ENCODE data around the gene LYST.
"Not testable (repeated sequence)": the region's sequence is repeated elsewhere in the genome, so short reads cannot be mapped to it uniquely, and the experiment has no call there.

LYST gene

DNA sequence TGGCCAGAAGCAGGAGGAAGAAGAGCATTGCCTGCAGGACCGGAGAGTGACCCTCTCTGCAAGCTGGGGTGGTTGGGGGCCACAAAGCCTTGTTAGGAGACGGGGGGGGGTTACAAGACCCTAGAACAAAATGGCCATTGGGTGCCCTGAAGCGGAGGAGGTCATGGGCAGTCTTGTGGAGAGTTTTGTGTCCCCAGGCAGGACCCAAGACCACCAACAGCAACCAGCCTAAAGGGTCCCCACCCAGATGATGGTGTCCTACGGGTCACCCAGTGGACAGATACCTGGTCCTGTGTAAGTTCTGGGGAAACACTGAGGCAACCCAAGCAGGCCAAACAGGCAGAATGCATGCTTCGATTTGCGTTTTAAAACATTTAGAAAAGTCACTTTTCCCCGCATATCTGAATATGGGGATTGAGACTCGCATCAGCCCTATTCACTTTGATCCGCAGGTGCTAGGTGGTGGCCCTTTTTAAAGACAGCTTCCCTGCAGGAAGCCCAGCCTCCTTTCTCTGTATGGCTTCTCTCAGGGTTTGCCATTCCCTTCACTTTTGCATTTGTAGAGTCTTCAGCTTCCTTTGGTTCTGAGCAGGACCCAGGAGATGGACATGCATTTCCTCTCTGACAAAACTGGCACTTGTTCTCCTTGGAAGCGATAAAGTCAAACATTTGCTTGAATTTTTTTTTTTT lies 238.2 kb downstream of the LYST start:
- DNase-seq: no peak

DNA sequence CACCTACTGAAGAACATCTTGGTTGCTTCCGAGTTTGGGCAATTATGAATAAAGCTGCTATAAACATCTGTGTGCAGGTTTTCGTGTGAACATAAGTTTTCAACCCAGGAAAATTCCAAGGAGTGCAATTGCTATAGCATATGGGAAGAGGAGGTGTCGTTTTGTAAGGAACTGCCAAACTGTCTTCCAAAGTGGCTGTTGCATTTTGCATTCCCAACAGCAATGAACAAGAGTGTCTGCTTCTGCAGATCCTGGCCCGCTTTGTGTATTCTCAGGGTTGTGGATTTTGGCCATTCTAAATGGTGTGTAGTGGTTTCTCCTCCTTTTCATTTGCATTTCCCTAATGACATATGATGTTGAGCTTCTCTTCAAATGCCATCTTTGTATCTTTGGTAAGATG lies 240.9 kb downstream of the LYST start:
- no peak for DNase-seq

DNA sequence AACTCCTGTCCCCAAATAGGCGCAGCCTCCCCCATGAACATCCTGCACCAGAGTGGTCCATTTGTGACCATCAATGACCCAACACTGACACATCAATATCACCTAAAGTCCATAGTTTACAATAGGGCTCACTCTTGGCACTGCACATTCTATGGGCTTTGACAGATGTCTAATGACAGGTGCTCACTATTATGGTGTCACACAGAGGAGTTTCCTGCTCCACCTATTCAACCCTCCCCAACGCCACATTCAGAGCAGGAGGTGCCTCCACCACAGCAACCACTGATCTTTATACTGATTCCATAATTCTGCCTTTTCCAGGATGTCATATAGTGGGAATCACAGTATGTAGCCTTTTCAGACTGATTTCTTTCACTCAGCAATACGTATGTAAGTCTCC lies 241.4 kb downstream of the LYST start:
- DNase-seq: no peak

- no peak for DNase-seq
These were observed 241.9 kb downstream of the LYST start for GRCh38 chr1:235624721-235625333.

DNA sequence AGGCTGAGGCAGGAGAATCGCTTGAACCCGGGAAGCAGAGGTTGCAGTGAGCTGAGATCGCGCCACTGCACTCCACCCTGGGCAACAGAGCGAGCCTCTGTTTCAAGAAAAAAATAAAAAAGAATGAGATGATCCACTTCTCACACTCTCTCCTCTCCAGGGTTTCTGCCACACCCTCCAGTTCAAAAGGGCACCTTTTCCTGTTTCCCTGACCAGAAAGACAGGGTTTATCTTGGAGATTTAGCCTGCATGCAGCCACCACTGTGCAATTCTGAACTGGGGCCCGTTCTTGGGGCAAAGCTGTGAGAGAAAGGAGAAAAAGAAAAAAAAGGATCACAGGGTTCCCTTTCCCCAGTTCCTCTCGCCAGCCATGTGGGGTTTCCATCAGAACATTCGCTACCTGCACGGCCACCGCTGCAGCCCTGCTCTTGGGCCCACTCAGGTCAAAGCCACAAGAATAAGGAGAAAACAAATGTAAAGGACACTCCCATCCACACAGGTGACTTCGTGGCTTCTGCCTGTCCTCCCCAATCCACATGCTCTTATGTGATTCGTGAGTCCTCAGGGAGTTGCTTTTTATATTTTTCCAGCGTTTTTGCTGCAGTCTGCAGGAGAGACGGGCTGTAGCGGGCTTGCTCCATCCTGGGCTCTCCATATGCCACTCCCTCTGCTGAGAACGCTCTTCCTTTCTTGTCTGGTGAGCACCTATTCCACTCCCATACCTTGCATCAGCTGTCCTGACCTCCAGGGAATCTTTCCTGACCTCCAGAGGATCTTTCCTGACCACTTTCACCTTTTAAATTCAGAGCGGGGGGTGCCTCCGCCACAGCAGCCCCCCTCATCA lies 243.5 kb downstream of the LYST start:
- DNase-seq: no peak

DNA sequence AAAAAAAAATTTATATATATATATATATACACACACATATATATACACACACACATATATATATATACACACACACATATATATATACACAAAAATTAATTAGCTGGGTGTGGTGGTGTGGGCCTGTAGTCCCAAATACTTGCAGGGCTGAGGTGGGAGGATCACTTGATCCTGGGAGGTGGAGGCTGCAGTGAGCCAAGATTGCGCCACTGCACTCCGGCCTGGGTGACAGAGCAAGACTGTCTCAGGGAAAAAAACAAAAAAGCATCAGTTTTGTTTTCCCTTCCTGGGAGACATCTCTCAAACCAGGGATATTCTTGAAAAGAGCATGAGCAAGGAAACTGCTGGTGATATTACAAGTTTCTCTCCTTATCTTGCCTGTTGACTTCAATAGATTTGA lies 247.6 kb downstream of the LYST start:
- DNase-seq: not testable (repeated sequence)

DNA sequence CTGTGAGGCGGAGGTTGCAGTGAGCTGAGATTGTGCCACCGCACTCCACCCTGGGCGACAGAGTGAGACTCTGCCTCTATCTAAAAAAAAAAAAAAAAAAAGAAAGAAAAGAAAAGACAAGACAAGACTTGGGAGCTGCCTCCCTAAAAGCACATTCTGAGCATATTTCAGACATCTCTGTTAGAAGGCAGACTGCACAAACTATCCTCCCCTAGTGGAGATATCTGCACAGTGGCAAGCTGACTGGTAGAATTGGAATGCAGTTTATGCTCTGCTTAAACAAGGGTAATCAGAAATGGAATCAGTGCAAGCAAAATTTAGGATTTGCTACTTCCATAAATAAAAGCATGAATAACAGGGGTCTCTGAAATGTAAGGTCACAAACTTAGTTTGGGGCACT lies 248.9 kb downstream of the LYST start:
- no peak for DNase-seq

DNA sequence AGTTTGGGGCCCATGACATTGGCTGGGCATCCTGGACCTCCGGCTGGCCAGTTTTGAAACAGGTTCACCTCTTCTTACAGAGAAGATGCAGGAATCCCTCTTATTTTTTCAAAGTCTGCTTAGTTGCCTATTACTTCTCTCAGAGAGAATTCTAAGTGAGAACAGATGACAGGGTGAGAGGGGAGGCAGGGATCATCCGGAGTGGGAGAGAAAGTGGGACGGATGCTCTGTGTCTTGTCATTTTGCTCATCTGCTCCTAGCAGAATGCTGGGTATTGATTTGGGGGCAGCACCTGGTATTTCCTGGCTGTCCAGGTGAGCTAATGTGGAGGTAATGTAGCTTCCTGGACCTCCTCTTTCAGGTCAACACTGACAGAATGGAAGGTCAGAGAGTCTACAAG lies 249.6 kb downstream of the LYST start:
- DNase-seq: no peak

DNA sequence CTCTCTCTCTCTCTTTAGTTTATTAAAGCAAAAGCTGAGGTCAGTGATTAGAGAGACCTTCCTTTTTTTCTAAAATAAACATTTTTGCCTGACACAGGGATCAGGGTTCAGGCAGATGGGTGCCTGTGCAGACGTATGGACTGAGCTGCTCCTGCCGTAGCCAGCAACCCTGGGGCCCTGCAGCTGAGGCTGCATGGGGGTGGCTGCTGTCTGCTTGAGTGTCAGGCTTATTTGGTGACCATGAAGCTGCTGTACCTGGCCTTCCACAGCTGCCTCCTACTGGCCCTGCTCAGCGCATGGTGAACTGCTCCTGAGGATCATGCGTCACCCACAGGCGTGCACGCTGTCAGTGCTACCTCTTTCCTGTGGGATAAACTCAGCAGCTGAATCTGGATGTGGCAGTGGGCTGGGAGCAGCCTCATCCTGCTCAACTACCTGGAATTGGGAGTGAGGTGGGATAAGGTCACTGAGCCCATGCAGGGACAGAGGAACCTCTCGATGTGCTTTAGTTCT lies 252.2 kb downstream of the LYST start:
- DNase-seq: no peak

DNA sequence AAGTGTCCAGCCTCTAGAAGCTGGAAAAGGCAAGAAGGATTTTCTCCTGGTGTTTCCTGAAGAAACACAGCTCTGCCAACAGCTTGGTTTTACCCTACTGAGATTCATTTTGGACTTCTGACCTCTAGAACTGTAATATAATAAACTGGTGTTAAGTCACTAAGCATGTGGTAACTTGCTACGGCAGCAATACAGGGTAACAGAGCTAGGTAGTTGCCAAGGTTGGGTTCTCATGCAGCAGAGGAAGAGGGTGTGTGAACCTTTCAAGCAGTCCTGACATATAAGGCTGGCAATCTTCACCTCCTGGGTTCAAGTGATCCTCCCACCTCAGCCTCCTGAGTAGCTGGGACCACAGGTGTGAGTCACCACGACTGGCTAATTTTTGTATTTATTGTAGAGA lies 253.1 kb downstream of the LYST start:
- DNase-seq: no peak

DNA sequence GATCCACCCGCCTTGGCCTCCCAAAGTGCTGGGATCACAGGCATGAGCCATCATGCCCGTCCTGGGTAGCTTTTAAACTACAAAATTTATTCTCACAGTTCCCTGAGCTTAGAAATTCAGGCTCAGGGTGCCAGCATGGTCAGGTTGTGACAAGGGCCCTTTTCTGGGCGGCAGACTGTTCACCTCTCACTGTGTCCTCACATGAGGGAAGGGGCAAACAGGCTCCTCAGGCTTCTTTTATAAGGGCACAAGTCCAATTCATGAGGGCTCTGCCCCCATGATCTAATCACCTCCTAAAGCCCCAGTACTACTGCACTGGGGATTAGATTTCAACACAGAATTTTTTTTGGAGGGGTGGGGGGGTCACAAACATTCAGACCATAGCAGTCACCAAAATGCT lies 253.9 kb downstream of the LYST start:
- no peak for DNase-seq
